Endothelial cell of umbilical vein (primary cell): ENCODE measurements around the gene PALM. TPM values are rescaled to one million over a fixed set of nuclear protein-coding genes. Genes with fewer than 3 reads are reported as not detected.

Experiments
- BruUV-seq: library from RNA; stranded (reverse); fragments of 400-500 nt; replicated peaks from 2 replicates; lab custom pipeline; 2021; lab: Mats Ljungman, UMichigan
- CTCF ChIA-PET: fragments of 300-600, 350-600 bp; sonication (Branson Sonifier 250); formaldehyde crosslinking; loops from one replicate; lab custom pipeline; 2021; ENCODE audit warnings: antibody characterized with exemption, inconsistent platforms; lab: Charles Lee
- POLR2A ChIA-PET: fragments of 300-600, 350-600 bp; sonication (Branson Sonifier 250); formaldehyde crosslinking; loops from one replicate; lab custom pipeline; 2021; ENCODE audit warnings: antibody characterized with exemption, inconsistent platforms; lab: Charles Lee
- DNase-seq: peaks from one replicate; pipeline ENCODE4 v3.0.0-alpha.2; 2011; ENCODE audit warnings: low read depth, low spot score
- FAIRE-seq: peaks from 2 replicates; lab custom pipeline; 2011; peaks lifted over from hg19 to GRCh38; lab: Jason Lieb, UNC
- H2AFZ ChIP-seq: 2 replicates; pipeline ENCODE4 v1.6.0; 2012; ENCODE audit warnings: low read depth, low read length, control low read depth, inconsistent platforms
- H3K27ac ChIP-seq: 2 replicates; pipeline ENCODE4 v1.5.1; 2011; ENCODE audit warnings: low read depth, mild to moderate bottlenecking, control low read depth, low read length, moderate library complexity; ENCODE audit not compliant: insufficient read depth
- H3K27me3 ChIP-seq, 2 experiments: 2 replicates each; pipeline versions ENCODE4 v1.6.0 to v1.6.1; 2011; ENCODE audit warnings: low read length in 2 of 2, mixed read lengths in 1 of 2; ENCODE audit not compliant: control insufficient read depth in 2 of 2, insufficient read depth in 2 of 2
- H3K36me3 ChIP-seq, 2 experiments: 2 replicates in 1 of 2; 3 replicates in 1 of 2; pipeline ENCODE4 v1.5.1; 2011; ENCODE audit warnings: low read length in 2 of 2, mild to moderate bottlenecking in 1 of 2, moderate library complexity in 1 of 2; ENCODE audit not compliant: control insufficient read depth in 2 of 2, insufficient read depth in 2 of 2; ENCODE audit errors: extremely low read depth in 1 of 2
- H3K4me1 ChIP-seq: 3 replicates; pipeline ENCODE4 v1.5.1; 2011; ENCODE audit warnings: mild to moderate bottlenecking, low read length; ENCODE audit not compliant: control insufficient read depth, insufficient read depth; ENCODE audit errors: extremely low read depth
- H3K4me2 ChIP-seq: 2 replicates; pipeline ENCODE4 v1.6.1; 2011; ENCODE audit warnings: low read length, control low read depth, mixed read lengths; ENCODE audit not compliant: insufficient read depth
- H3K4me3 ChIP-seq, 3 experiments: fragments of 200-600 bp in 1 of 3; sonication (generic), shearing (Covaris generic) in 1 of 3; replicated peaks in 1 of 3; 2 replicates each; pipeline ENCODE4 v1.5.1; 2011 to 2016; ENCODE audit warnings: control low read depth in 3 of 3, low read length in 3 of 3, mild to moderate bottlenecking in 2 of 3, inconsistent platforms in 1 of 3, low read depth in 1 of 3, moderate library complexity in 1 of 3; ENCODE audit not compliant: insufficient read depth in 1 of 3
- H3K79me2 ChIP-seq: 2 replicates; pipeline ENCODE4 v1.6.0; 2012; ENCODE audit warnings: low read length, inconsistent platforms; ENCODE audit not compliant: control insufficient read depth, insufficient read depth
- H3K9ac ChIP-seq: replicated peaks from 2 replicates; pipeline ENCODE3; 2011; ENCODE audit warnings: low read length, control low read depth; ENCODE audit not compliant: insufficient read depth; ENCODE audit errors: extremely low read depth
- H3K9me1 ChIP-seq: replicated peaks from 3 replicates; pipeline ENCODE4 v1.6.0; 2011; ENCODE audit warnings: mild to moderate bottlenecking, low read length; ENCODE audit not compliant: control insufficient read depth, insufficient read depth; ENCODE audit errors: extremely low read depth
- H3K9me3 ChIP-seq: replicated peaks from 2 replicates; pipeline ENCODE4 v1.5.1; 2012; ENCODE audit warnings: low read length, inconsistent platforms; ENCODE audit not compliant: control insufficient read depth, insufficient read depth
- H4K20me1 ChIP-seq: replicated peaks from 2 replicates; pipeline ENCODE3; 2011; ENCODE audit warnings: mild to moderate bottlenecking, low read length; ENCODE audit not compliant: control insufficient read depth, insufficient read depth; ENCODE audit errors: extremely low read depth
- CTCF ChIP-seq, 2 donors: IDR thresholded peaks; 1 replicate in 1 of 2; 2 replicates in 1 of 2; pipeline ENCODE4 v1.5.1; 2011; ENCODE audit warnings: low read length in 2 of 2, mild to moderate bottlenecking in 2 of 2, moderate library complexity in 2 of 2, control low read depth in 1 of 2, inconsistent platforms in 1 of 2, low read depth in 1 of 2; ENCODE audit not compliant: insufficient read depth in 1 of 2; ENCODE audit errors: extremely low read depth in 1 of 2
- EZH2 ChIP-seq: IDR thresholded peaks from 2 replicates; pipeline ENCODE4 v1.6.1; 2012; ENCODE audit warnings: borderline replicate concordance, low read depth, mild to moderate bottlenecking, moderate library complexity, low read length, inconsistent platforms; ENCODE audit not compliant: severe bottlenecking
- FOS ChIP-seq: IDR thresholded peaks from 2 replicates; pipeline ENCODE4 v1.6.1; 2011; ENCODE audit warnings: mild to moderate bottlenecking, low read length, moderate library complexity, borderline replicate concordance; ENCODE audit not compliant: insufficient read depth
- GATA2 ChIP-seq: IDR thresholded peaks from 2 replicates; pipeline ENCODE4 v1.7.0; 2011; ENCODE audit warnings: low read depth, mild to moderate bottlenecking, moderate library complexity, mixed read lengths, low read length; ENCODE audit not compliant: insufficient read length, insufficient read depth
- JUN ChIP-seq: IDR thresholded peaks from 2 replicates; pipeline ENCODE4 v1.6.1; 2011; ENCODE audit warnings: borderline replicate concordance, low read depth; ENCODE audit not compliant: insufficient read length, insufficient read depth
- MAX ChIP-seq: IDR thresholded peaks from 2 replicates; pipeline ENCODE4 v1.6.1; 2011; ENCODE audit not compliant: insufficient read depth, insufficient read length
- MYC ChIP-seq: IDR thresholded peaks from one replicate; pipeline ENCODE4 v1.6.1; 2011; ENCODE audit warnings: mild to moderate bottlenecking, low read depth, low read length
- POLR2A ChIP-seq: IDR thresholded peaks from 2 replicates; pipeline ENCODE4 v1.6.1; 2012; ENCODE audit warnings: low read depth, mild to moderate bottlenecking, control low read depth, low read length
- POLR2AphosphoS5 ChIP-seq: IDR thresholded peaks from 2 replicates; pipeline ENCODE4 v1.6.1; 2012; ENCODE audit warnings: low read depth, mild to moderate bottlenecking, control low read depth, low read length, moderate library complexity; ENCODE audit not compliant: insufficient read depth
- dilution Hi-C: fragments of 300-500 bp; cut with MboI; formaldehyde crosslinking; loops from one replicate; pipeline ENCODE4 v1.15.0; 2019; ENCODE audit warnings: low sequenced_read_pairs; ENCODE audit not compliant: extremely low pct_ligation_motif_present
- intact Hi-C: fragments of 100-400 bp; cut with micrococcal nuclease; formaldehyde crosslinking; loops from one replicate; pipeline ENCODE4 v1.10.0; 2022
- polyA plus RNA-seq, 4 experiments: library from polyadenylated mRNA; depleted of rRNA in 3 of 4; stranded (reverse) in 3 of 4; unstranded in 1 of 4; fragments of >200 nt; gene quantifications; 2 replicates each; pipeline versions ENCODE4 v1.2.1 to v1.2.3, GENCODE V29; 2011 to 2012; ENCODE audit warnings: missing spikeins in 1 of 4
- total RNA-seq: library from RNA; stranded (reverse); gene quantifications from 2 replicates; pipeline ENCODE4 v1.2.3, GENCODE V29; 2021

PALM gene
- total and polyA plus RNA-seq, 2 donors (not counting 3 experiments of a cell fraction or from before 2014, with no cell fraction given), result 3.9 to 31.8 TPM

DNA sequence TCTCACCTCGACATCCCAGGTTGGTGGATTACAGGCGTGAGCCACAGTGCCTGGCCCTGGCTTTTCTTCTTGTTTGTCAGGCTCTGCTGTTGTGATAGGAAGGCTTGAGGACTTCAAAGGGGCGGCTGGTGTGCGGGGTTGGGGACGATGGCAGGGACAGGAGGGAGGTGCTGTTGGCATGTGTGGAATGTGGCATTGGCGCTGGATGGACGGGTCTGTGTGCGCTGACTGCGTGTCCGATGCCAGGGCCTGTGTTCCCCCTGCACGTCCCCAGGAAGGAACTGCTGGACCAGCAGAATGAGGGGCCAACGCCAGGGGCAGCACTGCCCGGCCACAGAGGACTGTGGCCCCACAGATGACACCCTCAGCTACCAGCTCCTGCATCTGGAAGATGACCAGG, 75.8 kb downstream of the PALM start:
- Histone ChIP-seq H3K27me3 (no peaks in the 10 kb centered on the region), H4K20me1 (no peaks in the 10 kb centered on the region), H2AFZ (peak overlapping the region; percentile 5), H3K36me3 (no peaks in the 10 kb centered on the region), H3K79me2 (peaks cover 13% of the 10 kb centered on the region), H3K27ac (peak overlapping the region; percentile 94), H3K9me3 (no peaks in the 10 kb centered on the region), H3K4me2 (no peak overlapping the region), H3K9me1 (no peaks in the 10 kb centered on the region), H3K4me3 (no peak overlapping the region), H3K4me1 (peaks cover 41% of the 10 kb centered on the region), H3K9ac (no peak overlapping the region)
- DNase-seq, result no peak
- dilution Hi-C loops, result no loop called here
- ChIA-PET POLR2A (interaction anchor here (0.6 to 1.3 kb wide), 3 partner anchors 12 to 1264 kb away, joined by 3 to 5 read pairs (median 3); no protein-coding TSS in a partner anchor), CTCF (no interaction called here)
- intact Hi-C loops, result no loop called here
- FAIRE-seq, result no peak
- peak in 1 of 2 donors; percentile 10 for TF ChIP-seq CTCF (IDR thresholded peaks at IDR 0.05; ENCODE audit: extremely low read depth in 1 of 2, insufficient read depth in 1 of 2, low read depth in 1 of 2, low read length in 2 of 2)
- no peak for TF ChIP-seq POLR2AphosphoS5
- BruUV-seq, result no TSS peak

DNA sequence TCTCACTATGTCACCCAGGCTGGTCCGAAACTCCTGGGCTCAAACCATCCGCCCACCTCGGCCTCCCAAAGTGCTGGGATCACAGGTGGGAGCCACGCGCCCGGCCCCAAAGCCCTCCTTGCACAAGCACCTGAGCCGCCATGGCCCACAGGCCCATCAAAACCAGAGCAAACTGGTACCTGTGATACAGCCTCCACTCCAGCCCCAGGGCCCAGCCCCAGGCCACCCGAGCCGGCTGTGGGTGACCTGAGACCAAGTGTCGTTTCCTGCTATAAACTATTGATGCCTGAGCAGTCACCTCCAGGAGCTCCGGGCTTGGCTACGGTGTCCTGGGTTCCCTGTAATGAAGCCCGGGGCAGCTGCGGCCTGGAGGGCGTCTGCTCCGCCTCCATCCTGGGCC, 78.8 kb downstream of the PALM start:
- H4K20me1 ChIP-seq, result no peaks in the 10 kb centered on the region
- CTCF ChIA-PET, result no interaction called here
- H3K79me2 ChIP-seq, result peaks cover 5% of the 10 kb centered on the region
- H3K27ac ChIP-seq, result no peak overlapping the region
- H3K4me3 ChIP-seq, result no peak overlapping the region
- no TSS peak for BruUV-seq
- no peaks in the 10 kb centered on the region for H3K27me3 ChIP-seq
- intact Hi-C loops, result no loop called here
- H3K9me1 ChIP-seq, result no peaks in the 10 kb centered on the region
- H3K4me1 ChIP-seq, result peaks cover 45% of the 10 kb centered on the region
- H2AFZ ChIP-seq, result no peak overlapping the region
- H3K4me2 ChIP-seq, result no peak overlapping the region
- dilution Hi-C loops, result no loop called here
- no peaks in the 10 kb centered on the region for H3K9me3 ChIP-seq
- no peak for FAIRE-seq
- POLR2A ChIA-PET, result no interaction called here
- no peaks in the 10 kb centered on the region for H3K36me3 ChIP-seq
- no peak for DNase-seq
- TF ChIP-seq EZH2 (no peak), FOS (no peak), CTCF (IDR thresholded peaks at IDR 0.05; ENCODE audit: extremely low read depth in 1 of 2, insufficient read depth in 1 of 2, low read depth in 1 of 2, low read length in 2 of 2) (no peak), GATA2 (no peak), MAX (no peak), POLR2A (no peak), MYC (no peak), JUN (no peak), POLR2AphosphoS5 (no peak)
- no peak overlapping the region for H3K9ac ChIP-seq
